Loucy (cell line): ENCODE results near the gene MCCC2.
A peak's percentile ranks its signal among the peaks of the same experiment; 100 is the strongest.

ENCODE experiments used
- H2AFZ ChIP-seq: fragments of 200-600 bp; sonication (generic); 2 replicates; pipeline ENCODE4 v1.6.0; 2016; ENCODE audit warnings: antibody characterized with exemption, mild to moderate bottlenecking, low read length, moderate library complexity
- H3F3A ChIP-seq: fragments of 200-600 bp; 2 replicates; pipeline ENCODE4 v1.6.0; 2016; ENCODE audit warnings: antibody characterized with exemption, low read depth, mild to moderate bottlenecking
- H3K27me3 ChIP-seq: fragments of 200-600 bp; sonication (generic); 2 replicates; pipeline ENCODE4 v1.6.1; 2014; ENCODE audit warnings: low read length, mild to moderate bottlenecking; ENCODE audit not compliant: insufficient read depth, poor library complexity, severe bottlenecking
- H3K36me3 ChIP-seq: fragments of 200-600 bp; sonication (generic); 2 replicates; pipeline ENCODE4 v1.6.1; 2016; ENCODE audit warnings: low read length; ENCODE audit not compliant: insufficient read depth
- H3K4me1 ChIP-seq: fragments of 200-600 bp; sonication (generic); 2 replicates; pipeline ENCODE4 v1.5.1; 2014; ENCODE audit warnings: low read length, mild to moderate bottlenecking; ENCODE audit not compliant: insufficient read depth, poor library complexity, severe bottlenecking
- H3K4me2 ChIP-seq: fragments of 200-600 bp; sonication (generic); 2 replicates; pipeline ENCODE4 v1.6.0; 2014; ENCODE audit warnings: antibody characterized with exemption, low read length, low read depth, mild to moderate bottlenecking; ENCODE audit not compliant: poor library complexity, severe bottlenecking
- H3K4me3 ChIP-seq: fragments of 200-600 bp; sonication (generic); 2 replicates; pipeline ENCODE4 v1.5.1; 2014; ENCODE audit warnings: low read length, mild to moderate bottlenecking, mixed read lengths; ENCODE audit not compliant: poor library complexity, severe bottlenecking
- H3K79me2 ChIP-seq: fragments of 200-600 bp; sonication (generic); 2 replicates; pipeline ENCODE4 v1.6.1; 2014; ENCODE audit warnings: low read length; ENCODE audit not compliant: insufficient read depth
- H3K9ac ChIP-seq: fragments of 200-600 bp; sonication (generic); 2 replicates; pipeline ENCODE4 v1.6.0; 2014; ENCODE audit warnings: mild to moderate bottlenecking, low read depth, low read length, moderate library complexity; ENCODE audit not compliant: poor library complexity, severe bottlenecking
- H3K9me2 ChIP-seq: fragments of 200-600 bp; sonication (generic); replicated peaks from 2 replicates; pipeline ENCODE4 v1.6.1; 2016; ENCODE audit warnings: low read depth, low read length, mixed read lengths
- H3K9me3 ChIP-seq: fragments of 200-600 bp; sonication (generic); 2 replicates; pipeline ENCODE4 v1.6.1; 2014; ENCODE audit warnings: mild to moderate bottlenecking, antibody characterized with exemption, low read length, low read depth; ENCODE audit not compliant: insufficient read depth
- H4K20me1 ChIP-seq: fragments of 200-600 bp; sonication (generic); 2 replicates; pipeline ENCODE4 v1.6.0; 2014; ENCODE audit warnings: antibody characterized with exemption, low read length, mild to moderate bottlenecking; ENCODE audit not compliant: insufficient read depth, poor library complexity, severe bottlenecking
- CTCF ChIP-seq: fragments of 200-600 bp; sonication (generic); conservative IDR thresholded peaks from 2 replicates; pipeline ENCODE4 v1.5.1; 2014; ENCODE audit warnings: mild to moderate bottlenecking, antibody characterized with exemption, low read length
- EZH2phosphoT487 ChIP-seq: fragments of 200-600 bp; IDR thresholded peaks from 2 replicates; pipeline ENCODE4 v1.6.1; 2018; ENCODE audit warnings: antibody characterized with exemption, mild to moderate bottlenecking, moderate library complexity, borderline replicate concordance

MCCC2 gene

GRCh38 chr5:71652349-71652748 lies 65.2 kb downstream of the MCCC2 start:
- peaks cover 65% of the 10 kb centered on the region; the same call in 1 of the 2 replicates for H3K36me3 ChIP-seq
- H3K9me2 ChIP-seq = no peaks in the 10 kb centered on the region
- no peaks in the 10 kb centered on the region for H3F3A ChIP-seq
- H3K79me2 ChIP-seq = no peaks in the 10 kb centered on the region
- H3K9me3 ChIP-seq = no peaks in the 10 kb centered on the region
- no peaks in the 10 kb centered on the region for H3K4me1 ChIP-seq
- no peak for TF ChIP-seq CTCF
- TF ChIP-seq EZH2phosphoT487 = no peak
- H2AFZ ChIP-seq = no peak overlapping the region
- H3K9ac ChIP-seq = no peak overlapping the region
- H3K4me2 ChIP-seq = no peak overlapping the region
- no peaks in the 10 kb centered on the region for H4K20me1 ChIP-seq
- H3K4me3 ChIP-seq = no peak overlapping the region
- H3K27me3 ChIP-seq = no peaks in the 10 kb centered on the region

GRCh38 chr5:71652803-71653543 lies 65.8 kb downstream of the MCCC2 start:
- Histone ChIP-seq H3K9ac (no peak overlapping the region), H3K9me2 (no peaks in the 10 kb centered on the region), H3K4me3 (no peak overlapping the region), H3K27me3 (no peaks in the 10 kb centered on the region), H3K4me1 (no peaks in the 10 kb centered on the region), H2AFZ (no peak overlapping the region), H3K4me2 (no peak overlapping the region), H3K36me3 (peaks cover 65% of the 10 kb centered on the region; the same call in 1 of the 2 replicates), H3F3A (no peaks in the 10 kb centered on the region), H3K9me3 (no peaks in the 10 kb centered on the region), H3K79me2 (no peaks in the 10 kb centered on the region), H4K20me1 (no peaks in the 10 kb centered on the region)
- no peak for TF ChIP-seq CTCF
- no peak for TF ChIP-seq EZH2phosphoT487

- no peak overlapping the region for H2AFZ ChIP-seq
- H3K9ac ChIP-seq = no peak overlapping the region
- H4K20me1 ChIP-seq = no peaks in the 10 kb centered on the region
- no peak overlapping the region for H3K4me3 ChIP-seq
- no peaks in the 10 kb centered on the region for H3K4me1 ChIP-seq
- no peaks in the 10 kb centered on the region for H3K27me3 ChIP-seq
- H3K9me3 ChIP-seq = no peaks in the 10 kb centered on the region
- H3K4me2 ChIP-seq = no peak overlapping the region
- TF ChIP-seq EZH2phosphoT487 (no peak), CTCF (peak; percentile 61)
- H3F3A ChIP-seq = no peaks in the 10 kb centered on the region
- H3K36me3 ChIP-seq = peaks cover 25% of the 10 kb centered on the region; the same call in 1 of the 2 replicates
- no peaks in the 10 kb centered on the region for H3K79me2 ChIP-seq
- H3K9me2 ChIP-seq = no peaks in the 10 kb centered on the region
Observed at GRCh38 chr5:71658916-71659662, 71.9 kb downstream of the MCCC2 start.
